Measurements from ENCODE around the gene DUSP18.
"Not testable (repeated sequence)": the region's sequence is repeated elsewhere in the genome, so short reads cannot be mapped to it uniquely, and the experiment has no call there.

Gene DUSP18

DNA sequence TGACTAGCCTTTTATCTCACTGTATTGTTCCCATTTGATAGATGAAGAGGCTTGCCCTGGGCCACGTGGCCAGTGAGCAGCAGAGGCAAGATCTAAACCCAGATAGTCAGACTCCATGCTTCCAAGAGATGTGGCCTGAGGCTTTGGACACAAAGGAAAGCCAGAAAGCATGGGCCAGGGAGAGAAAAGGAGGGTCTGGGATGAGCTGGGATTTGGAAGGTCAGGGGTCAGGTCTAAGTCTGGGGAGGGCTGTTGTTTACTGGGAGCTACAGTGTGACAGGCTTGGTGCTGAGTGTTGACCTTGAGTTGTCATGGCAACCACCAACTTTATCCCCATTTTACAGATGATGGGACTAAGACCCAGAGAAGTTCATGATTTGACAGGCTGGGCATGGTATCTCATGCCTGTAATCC, 30.0 kb downstream of the DUSP18 start:
- peak overlapping the region; percentile 71 for H3K4me3 Mint-ChIP-seq
- H3K27me3 Mint-ChIP-seq (ENCODE audit: low read depth) = no peaks in the 10 kb centered on the region
- peak overlapping the region; percentile 66 for H3K27ac Mint-ChIP-seq
- H3K4me1 Mint-ChIP-seq (ENCODE audit: low read depth) = peaks cover 27% of the 10 kb centered on the region
- peaks cover 8% of the 10 kb centered on the region for H3K36me3 Mint-ChIP-seq (ENCODE audit: low read depth)
- no peaks in the 10 kb centered on the region for H3K9me3 Mint-ChIP-seq

DNA sequence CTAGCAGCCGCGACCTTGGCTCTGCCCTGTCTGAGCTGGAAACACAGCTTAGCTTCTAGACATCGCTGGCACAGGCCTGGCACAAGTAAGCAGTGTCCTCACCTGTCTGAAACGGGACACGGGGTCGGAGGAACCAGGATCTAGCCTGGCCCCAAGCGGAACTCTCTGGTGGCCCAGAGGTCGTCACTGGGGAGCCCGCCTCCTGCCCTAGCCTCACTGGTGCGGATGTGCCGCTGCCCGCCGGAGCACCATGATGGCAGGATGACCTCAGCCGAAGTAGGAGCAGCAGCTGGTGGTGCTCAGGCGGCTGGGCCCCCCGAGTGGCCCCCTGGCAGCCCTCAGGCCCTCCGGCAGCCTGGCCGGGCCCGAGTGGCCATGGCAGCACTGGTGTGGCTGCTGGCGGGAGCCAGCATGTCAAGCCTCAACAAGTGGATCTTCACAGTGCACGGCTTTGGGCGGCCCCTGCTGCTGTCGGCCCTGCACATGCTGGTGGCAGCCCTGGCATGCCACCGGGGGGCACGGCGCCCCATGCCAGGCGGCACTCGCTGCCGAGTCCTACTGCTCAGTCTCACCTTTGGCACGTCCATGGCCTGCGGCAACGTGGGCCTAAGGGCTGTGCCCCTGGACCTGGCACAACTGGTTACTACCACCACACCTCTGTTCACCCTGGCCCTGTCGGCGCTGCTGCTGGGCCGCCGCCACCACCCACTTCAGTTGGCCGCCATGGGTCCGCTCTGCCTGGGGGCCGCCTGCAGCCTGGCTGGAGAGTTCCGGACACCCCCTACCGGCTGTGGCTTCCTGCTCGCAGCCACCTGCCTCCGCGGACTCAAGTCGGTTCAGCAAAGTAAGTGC, 31.2 kb downstream of the DUSP18 start:
- Mint-ChIP-seq H3K9me3 (no peaks in the 10 kb centered on the region), H3K36me3 (ENCODE audit: low read depth) (peaks cover 8% of the 10 kb centered on the region), H3K27ac (peak overlapping the region; percentile 63)

DNA sequence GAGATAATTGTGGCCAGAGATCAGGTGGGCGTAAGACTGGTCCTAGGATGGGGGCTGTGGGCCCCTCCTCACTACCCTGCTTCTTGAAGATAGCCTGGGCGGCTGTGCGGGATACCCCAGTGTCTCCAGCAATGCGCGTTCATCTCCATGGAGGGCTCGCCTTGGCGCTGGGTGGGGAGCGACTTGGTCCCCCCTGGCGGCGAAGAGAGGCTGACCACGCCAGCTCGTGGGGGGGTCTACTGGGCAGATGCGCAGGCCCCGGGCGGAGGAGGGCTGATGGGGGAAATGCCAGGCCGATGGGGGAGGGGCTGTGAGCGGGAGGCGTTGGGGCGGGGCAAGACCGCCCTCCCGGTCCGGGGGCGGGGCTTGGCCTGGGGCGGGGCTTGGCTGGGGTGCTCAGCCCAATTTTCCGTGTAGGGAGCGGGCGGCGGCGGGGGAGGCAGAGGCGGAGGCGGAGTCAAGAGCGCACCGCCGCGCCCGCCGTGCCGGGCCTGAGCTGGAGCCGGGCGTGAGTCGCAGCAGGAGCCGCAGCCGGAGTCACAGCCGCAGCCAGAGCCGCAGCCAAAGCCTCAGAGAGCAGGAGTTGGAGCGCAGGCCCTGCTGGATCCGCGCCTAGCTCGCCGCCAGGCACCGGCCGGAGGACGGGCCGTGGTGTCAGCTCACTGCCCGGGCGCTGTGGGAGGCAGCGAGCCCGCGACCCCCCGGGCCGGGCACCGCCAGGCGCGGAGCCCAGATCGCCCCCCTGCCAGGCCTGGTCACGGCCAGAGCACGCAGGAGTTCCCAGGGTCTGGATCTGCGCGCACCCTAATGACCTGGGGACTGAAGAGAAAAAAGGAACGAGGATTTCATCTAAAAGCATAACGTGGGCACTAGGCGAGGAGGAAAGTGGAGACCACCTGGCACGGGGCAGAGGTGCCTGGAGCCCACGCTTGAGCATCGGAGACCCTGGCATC, 32.1 kb downstream of the DUSP18 start, which contains the start of gene SLC35E4:
Gene SLC35E4 (plus strand): TSS at position 509 of the 953 bp plus-strand sequence. CDS start 670 bp downstream, outside the sequence.
- peak within 1 kb of the TSS; percentile 83 for H3K4me3 Mint-ChIP-seq
- H3K27me3 Mint-ChIP-seq (ENCODE audit: low read depth) = no peaks in the 10 kb centered on the region
- H3K36me3 Mint-ChIP-seq (ENCODE audit: low read depth) = peaks cover 8% of the 10 kb centered on the region

More for the DNA sequence above, 31.2 kb downstream of the DUSP18 start:
- Mint-ChIP-seq H3K4me3 (peak overlapping the region; percentile 83), H3K4me1 (ENCODE audit: low read depth) (peaks cover 27% of the 10 kb centered on the region), H3K27me3 (ENCODE audit: low read depth) (no peaks in the 10 kb centered on the region)

DNA sequence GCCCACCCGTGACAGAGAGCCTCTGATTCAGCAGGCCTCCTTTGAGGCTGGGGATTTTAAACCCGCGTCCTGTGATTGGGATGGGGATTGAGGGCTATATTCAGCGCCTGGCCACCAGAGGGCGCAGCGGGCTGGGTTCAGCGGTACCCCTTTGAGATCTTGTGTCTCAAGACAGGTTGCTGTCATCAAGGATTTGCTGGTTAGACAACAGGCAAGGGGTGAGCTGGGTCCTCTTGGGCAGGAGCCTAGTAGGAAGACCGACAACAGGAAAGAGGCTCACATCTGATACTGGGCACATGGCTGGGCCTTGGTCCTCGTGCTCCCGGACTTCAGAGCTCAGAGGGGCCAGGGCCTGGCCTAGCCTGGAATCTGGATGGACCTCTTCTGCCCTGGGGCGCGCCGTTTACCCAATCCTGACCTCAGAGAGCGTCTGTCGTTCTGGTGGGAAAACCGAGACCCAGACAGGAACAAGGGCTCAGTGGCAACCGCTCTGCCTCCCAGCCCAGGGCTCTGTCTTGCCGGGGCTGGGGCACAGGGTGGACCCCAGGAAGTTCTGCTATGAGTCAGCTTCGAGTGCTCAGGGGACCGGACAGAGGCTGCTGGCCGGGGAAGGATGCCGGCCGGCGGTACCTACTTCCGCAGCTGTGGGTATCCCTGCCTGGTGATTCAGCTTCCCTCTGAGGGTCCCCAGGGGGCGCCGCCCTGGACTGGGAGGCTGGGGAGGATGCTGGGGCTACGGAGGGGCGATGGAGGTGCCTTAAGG, 33.0 kb downstream of the DUSP18 start:
- Mint-ChIP-seq H3K9me3 (no peaks in the 10 kb centered on the region), H3K4me3 (peak overlapping the region; percentile 83), H3K4me1 (ENCODE audit: low read depth) (peaks cover 24% of the 10 kb centered on the region), H3K36me3 (ENCODE audit: low read depth) (peaks cover 8% of the 10 kb centered on the region), H3K27ac (peak overlapping the region; percentile 92), H3K27me3 (ENCODE audit: low read depth) (no peaks in the 10 kb centered on the region)

More for the DNA sequence above, 32.1 kb downstream of the DUSP18 start, which contains the start of gene SLC35E4:
- Mint-ChIP-seq H3K4me1 (ENCODE audit: low read depth) (peaks cover 25% of the 10 kb centered on the region), H3K27ac (peak within 1 kb of the TSS; percentile 92), H3K9me3 (no peaks in the 10 kb centered on the region)

DNA sequence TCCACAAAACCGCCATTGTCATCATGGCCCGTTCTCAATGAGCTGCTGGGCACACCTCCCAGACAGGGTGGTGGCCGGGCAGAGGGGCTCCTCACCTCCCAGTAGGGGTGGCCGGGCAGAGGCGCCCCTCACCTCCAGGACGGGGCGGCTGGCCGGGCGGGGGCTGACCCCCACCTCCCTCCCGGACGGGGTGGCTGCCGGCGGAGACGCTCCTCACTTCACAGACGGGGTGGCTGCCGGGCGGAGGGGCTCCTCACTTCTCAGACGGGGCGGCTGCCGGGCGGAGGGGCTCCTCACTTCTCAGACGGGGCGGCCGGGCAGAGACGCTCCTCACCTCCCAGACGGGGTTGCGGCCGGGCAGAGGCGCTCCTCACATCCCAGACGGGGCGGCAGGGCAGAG, 36.2 kb downstream of the DUSP18 start:
- H3K27me3 Mint-ChIP-seq (ENCODE audit: low read depth); H3K36me3 Mint-ChIP-seq (ENCODE audit: low read depth); H3K27ac Mint-ChIP-seq; H3K4me3 Mint-ChIP-seq; H3K9me3 Mint-ChIP-seq: not testable (repeated sequence)
- peaks cover 11% of the 10 kb centered on the region for H3K4me1 Mint-ChIP-seq (ENCODE audit: low read depth)

DNA sequence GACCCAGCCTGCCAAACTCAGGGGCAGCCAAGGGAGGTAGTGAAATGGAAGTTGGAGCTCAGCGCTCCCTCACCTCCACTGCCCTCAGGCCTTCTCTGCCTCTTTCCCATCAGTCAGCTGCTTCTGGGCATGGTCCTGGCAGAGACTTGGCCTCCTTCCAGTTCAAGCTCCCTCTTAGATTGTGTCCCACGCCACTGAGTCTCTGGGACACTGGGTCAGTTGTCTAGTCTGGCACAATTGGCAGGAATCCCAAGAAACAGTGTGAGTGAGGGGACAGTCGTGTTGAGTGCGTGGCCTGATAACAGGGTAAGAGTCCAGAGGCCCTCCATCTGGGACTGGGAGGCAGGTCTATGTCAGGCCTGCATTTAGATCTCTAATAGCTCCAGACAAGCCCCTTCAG, 39.2 kb downstream of the DUSP18 start:
- no peaks in the 10 kb centered on the region for H3K36me3 Mint-ChIP-seq (ENCODE audit: low read depth)
- H3K27ac Mint-ChIP-seq = no peak overlapping the region
- H3K9me3 Mint-ChIP-seq = no peaks in the 10 kb centered on the region
- no peaks in the 10 kb centered on the region for H3K27me3 Mint-ChIP-seq (ENCODE audit: low read depth)
- H3K4me3 Mint-ChIP-seq = no peak overlapping the region
- H3K4me1 Mint-ChIP-seq (ENCODE audit: low read depth) = no peaks in the 10 kb centered on the region

DNA sequence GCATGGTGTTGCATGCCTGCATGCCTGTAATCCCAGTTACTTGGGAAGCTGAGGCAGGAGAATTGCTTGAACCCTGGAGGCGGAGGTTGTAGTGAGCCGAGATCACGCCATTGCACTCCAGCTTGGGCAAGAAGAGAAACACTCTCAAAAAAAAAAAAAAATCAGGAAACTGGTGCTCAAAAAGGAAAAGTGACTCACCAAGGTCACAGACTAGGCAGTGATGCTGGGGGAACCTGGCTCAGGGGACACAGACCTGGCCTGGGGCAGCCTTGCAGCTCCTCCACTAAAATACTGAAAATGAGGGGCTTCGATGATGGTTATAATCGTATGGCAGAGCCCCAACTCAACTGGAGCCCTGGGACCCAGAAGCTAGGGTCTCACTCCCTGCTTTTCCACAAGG, 40.2 kb downstream of the DUSP18 start:
- no peaks in the 10 kb centered on the region for H3K9me3 Mint-ChIP-seq
- H3K27ac Mint-ChIP-seq = no peak overlapping the region
- H3K4me1 Mint-ChIP-seq (ENCODE audit: low read depth) = no peaks in the 10 kb centered on the region
- no peak overlapping the region for H3K4me3 Mint-ChIP-seq
- no peaks in the 10 kb centered on the region for H3K36me3 Mint-ChIP-seq (ENCODE audit: low read depth)
- H3K27me3 Mint-ChIP-seq (ENCODE audit: low read depth) = no peaks in the 10 kb centered on the region

DNA sequence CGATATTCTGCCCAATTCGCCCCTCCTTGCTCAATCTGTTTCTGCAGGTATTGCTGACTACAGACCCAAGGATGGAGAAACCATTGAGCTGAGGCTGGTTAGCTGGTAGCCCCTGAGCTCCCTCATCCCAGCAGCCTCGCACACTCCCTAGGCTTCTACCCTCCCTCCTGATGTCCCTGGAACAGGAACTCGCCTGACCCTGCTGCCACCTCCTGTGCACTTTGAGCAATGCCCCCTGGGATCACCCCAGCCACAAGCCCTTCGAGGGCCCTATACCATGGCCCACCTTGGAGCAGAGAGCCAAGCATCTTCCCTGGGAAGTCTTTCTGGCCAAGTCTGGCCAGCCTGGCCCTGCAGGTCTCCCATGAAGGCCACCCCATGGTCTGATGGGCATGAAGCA, 41.3 kb downstream of the DUSP18 start:
- H3K4me3 Mint-ChIP-seq = no peak overlapping the region
- no peak overlapping the region for H3K27ac Mint-ChIP-seq
- H3K36me3 Mint-ChIP-seq (ENCODE audit: low read depth) = no peaks in the 10 kb centered on the region
- H3K9me3 Mint-ChIP-seq = no peaks in the 10 kb centered on the region
- H3K4me1 Mint-ChIP-seq (ENCODE audit: low read depth) = no peaks in the 10 kb centered on the region
- no peaks in the 10 kb centered on the region for H3K27me3 Mint-ChIP-seq (ENCODE audit: low read depth)

DNA sequence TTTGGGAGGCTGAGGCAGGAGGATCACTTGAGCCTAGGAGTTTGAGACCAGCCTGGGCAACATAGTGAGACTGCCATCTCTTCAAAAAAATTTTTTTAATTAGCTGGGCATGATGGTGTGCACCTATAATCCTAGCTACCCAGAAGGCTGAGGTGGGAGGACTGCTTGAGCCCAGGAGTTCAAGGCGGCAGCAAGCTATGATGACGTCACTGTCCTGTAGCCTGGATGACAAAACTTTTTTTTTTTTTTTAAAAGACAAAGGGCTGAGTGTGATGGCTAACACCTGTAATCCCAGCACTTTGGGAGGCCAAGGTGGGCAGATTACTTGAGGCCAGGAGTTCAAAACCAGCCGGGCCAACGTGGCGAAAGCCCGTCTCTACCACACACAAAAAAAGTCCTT, 47.8 kb downstream of the DUSP18 start:
- H3K4me1 Mint-ChIP-seq (ENCODE audit: low read depth); H3K9me3 Mint-ChIP-seq; H3K4me3 Mint-ChIP-seq; H3K27me3 Mint-ChIP-seq (ENCODE audit: low read depth); H3K27ac Mint-ChIP-seq; H3K36me3 Mint-ChIP-seq (ENCODE audit: low read depth): not testable (repeated sequence)

DNA sequence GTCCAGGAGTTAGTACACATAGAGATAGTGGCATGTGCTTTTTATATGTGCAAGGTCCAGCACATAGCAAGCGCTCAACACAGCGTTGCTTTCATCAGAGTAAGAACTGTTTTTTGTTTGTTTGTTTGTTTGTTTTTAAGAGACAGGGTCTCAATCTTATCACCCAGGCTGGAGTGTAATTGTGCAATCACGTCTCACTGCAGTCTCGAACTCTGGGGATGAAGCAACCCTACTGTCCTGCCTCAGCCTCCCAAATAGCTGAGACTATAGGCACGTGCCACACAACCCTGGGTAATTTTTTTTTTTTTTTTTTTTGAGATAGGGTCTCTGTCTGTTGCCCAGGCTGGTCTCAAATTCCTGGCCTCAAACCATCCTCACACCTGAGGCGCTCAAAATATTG, 49.9 kb downstream of the DUSP18 start:
- H3K4me3 Mint-ChIP-seq = no peak overlapping the region
- peaks cover 3% of the 10 kb centered on the region for H3K4me1 Mint-ChIP-seq (ENCODE audit: low read depth)
- no peaks in the 10 kb centered on the region for H3K9me3 Mint-ChIP-seq
- H3K27ac Mint-ChIP-seq = no peak overlapping the region
- H3K27me3 Mint-ChIP-seq (ENCODE audit: low read depth) = no peaks in the 10 kb centered on the region
- H3K36me3 Mint-ChIP-seq (ENCODE audit: low read depth) = no peaks in the 10 kb centered on the region

DNA sequence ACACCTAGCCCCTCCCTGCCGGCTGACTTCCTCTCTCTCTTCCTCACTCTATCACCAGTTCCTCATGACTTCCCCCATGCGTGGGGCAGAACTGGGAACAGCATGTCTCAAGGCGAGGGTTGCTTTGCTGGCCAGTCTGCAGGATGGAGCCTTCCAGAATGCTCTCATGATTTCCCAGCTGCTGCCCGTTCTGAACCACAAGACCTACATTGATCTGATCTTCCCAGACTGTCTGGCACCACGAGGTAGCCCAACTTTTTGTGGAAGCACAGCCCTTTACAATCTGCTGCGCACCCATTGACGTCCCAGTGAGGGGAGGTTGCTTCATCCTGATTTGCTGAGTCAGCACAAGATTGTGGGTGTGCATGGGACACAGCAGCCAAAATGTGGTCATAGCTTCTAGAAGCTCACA, 52.1 kb downstream of the DUSP18 start:
- Mint-ChIP-seq H3K9me3 (no peaks in the 10 kb centered on the region), H3K27me3 (ENCODE audit: low read depth) (no peaks in the 10 kb centered on the region), H3K36me3 (ENCODE audit: low read depth) (no peaks in the 10 kb centered on the region), H3K4me3 (no peak overlapping the region), H3K27ac (no peak overlapping the region), H3K4me1 (ENCODE audit: low read depth) (peaks cover 5% of the 10 kb centered on the region)

DNA sequence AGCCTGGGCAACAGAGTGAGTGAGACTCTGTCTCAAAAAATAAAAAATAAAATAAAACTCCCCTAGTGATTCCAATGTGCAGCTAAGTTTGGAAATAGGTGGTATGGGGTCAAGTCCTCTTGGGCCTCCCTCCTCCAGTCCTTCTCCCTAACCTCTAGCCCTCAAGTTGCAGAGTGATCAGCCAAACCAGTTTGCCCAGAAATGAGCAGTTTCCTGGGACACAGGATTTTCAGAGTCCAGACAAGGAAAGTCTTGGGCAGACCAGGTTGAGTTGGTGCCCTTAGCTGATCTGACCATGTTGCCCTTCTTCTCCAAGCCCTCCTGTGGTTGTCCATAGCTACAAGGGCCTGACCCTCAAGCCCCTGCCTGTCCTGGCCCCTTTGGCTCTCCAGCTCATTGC, 52.8 kb downstream of the DUSP18 start:
- Mint-ChIP-seq H3K36me3 (ENCODE audit: low read depth) (no peaks in the 10 kb centered on the region), H3K27ac (no peak overlapping the region), H3K9me3 (no peaks in the 10 kb centered on the region), H3K4me3 (no peak overlapping the region), H3K27me3 (ENCODE audit: low read depth) (no peaks in the 10 kb centered on the region), H3K4me1 (ENCODE audit: low read depth) (peaks cover 11% of the 10 kb centered on the region)

DNA sequence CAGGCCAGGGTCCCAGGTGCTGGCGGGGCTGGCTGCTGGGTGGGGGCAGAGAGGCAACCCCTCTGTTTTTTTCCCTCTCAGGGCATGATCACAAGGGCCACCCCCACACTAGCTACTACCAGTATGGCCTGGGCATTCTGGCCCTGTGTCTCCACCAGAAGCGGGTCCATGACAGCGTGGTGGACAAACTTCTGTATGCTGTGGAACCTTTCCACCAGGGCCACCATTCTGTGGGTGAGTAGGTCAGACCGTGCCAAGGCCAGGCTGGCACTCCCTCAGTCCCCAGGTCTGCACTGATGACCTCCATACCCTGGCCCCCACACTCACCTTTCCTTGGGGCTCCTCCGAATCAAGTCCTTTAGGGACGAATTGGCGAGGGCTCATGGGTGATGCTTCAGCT, 53.4 kb downstream of the DUSP18 start:
- no peaks in the 10 kb centered on the region for H3K27me3 Mint-ChIP-seq (ENCODE audit: low read depth)
- H3K36me3 Mint-ChIP-seq (ENCODE audit: low read depth) = no peaks in the 10 kb centered on the region
- H3K4me1 Mint-ChIP-seq (ENCODE audit: low read depth) = peaks cover 17% of the 10 kb centered on the region
- H3K27ac Mint-ChIP-seq = no peak overlapping the region
- no peak overlapping the region for H3K4me3 Mint-ChIP-seq
- H3K9me3 Mint-ChIP-seq = no peaks in the 10 kb centered on the region

DNA sequence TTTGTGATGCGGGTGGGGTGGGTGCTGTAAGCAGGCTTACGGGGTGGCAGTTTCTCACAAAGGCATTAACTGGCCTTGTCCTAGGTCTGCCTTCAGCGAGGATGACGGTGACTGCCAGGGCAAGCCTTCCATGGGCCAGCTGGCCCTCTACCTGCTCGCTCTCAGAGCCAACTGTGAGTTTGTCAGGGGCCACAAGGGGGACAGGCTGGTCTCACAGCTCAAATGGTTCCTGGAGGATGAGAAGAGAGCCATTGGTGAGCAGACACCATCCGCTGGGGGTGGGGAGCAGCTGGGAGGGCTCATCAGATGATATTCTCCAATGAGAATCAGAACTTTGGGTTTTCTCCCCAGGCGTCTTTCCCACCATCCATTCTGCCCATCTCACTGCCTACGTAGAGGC, 54.9 kb downstream of the DUSP18 start:
- Mint-ChIP-seq H3K27ac (no peak overlapping the region), H3K36me3 (ENCODE audit: low read depth) (no peaks in the 10 kb centered on the region), H3K27me3 (ENCODE audit: low read depth) (no peaks in the 10 kb centered on the region), H3K4me3 (no peak overlapping the region), H3K4me1 (ENCODE audit: low read depth) (peaks cover 29% of the 10 kb centered on the region), H3K9me3 (no peaks in the 10 kb centered on the region)

Data from T-helper 1 cell treated with Interleukin-12 subunit alpha and Interleukin-12 subunit beta and Interleukin-4 antibody, amounts not matched to agents 30 μg/mL and 1 μg/mL, for 36 hours (primary cell).